GM15510 (cell line): ENCODE measurements around the gene C2CD2.

Experiments
- POLR2A ChIP-seq: IDR thresholded peaks from 3 replicates; pipeline ENCODE4 v1.6.1; 2011; ENCODE audit warnings: borderline replicate concordance; ENCODE audit not compliant: insufficient read length; ENCODE audit errors: extremely low read depth

C2CD2 gene

GRCh38 chr21:41883582-41883981, 70.2 kb downstream of the C2CD2 start:
- TF ChIP-seq POLR2A = no peak

GRCh38 chr21:41881051-41881450, 72.8 kb downstream of the C2CD2 start:
- no peak for TF ChIP-seq POLR2A

- TF ChIP-seq POLR2A = no peak
Observed at GRCh38 chr21:41880153-41880552, 73.7 kb downstream of the C2CD2 start.

- peak; percentile 49 for TF ChIP-seq POLR2A
Observed at GRCh38 chr21:41879190-41879998, 74.4 kb downstream of the C2CD2 start, which contains the start of gene PRDM15. Gene PRDM15, minus strand, starts transcription at chr21:41879344. Its CDS starts 18,981 bp downstream, at chr21:41860363.

GRCh38 chr21:41878831-41879189, 75.0 kb downstream of the C2CD2 start:
- TF ChIP-seq POLR2A = peak; percentile 37

- no peak for TF ChIP-seq POLR2A
Observed at GRCh38 chr21:41877901-41878830, 75.7 kb downstream of the C2CD2 start.

GRCh38 chr21:41876928-41877652, 76.7 kb downstream of the C2CD2 start:
- TF ChIP-seq POLR2A = no peak

GRCh38 chr21:41876396-41876795, 77.4 kb downstream of the C2CD2 start:
- TF ChIP-seq POLR2A = no peak

DNA sequence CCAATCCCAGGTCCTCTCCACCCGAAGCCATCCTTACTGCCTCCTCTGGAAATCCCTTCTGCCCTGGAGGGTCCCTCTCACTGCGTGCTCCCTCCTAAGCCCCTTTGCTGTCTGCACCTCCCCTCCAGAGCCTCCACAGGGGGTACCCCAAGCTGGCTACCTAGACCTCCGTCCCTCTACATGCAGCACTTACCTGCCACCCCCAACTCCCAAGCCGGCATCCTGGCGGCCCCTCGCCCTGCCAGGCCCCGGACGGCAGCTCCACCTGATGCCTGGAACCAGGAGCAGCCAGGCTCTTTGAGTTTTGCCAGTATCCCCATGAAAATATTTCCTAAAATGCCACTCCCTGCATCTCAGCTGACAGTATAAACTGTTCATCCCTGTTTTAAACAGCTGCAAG, 78.7 kb downstream of the C2CD2 start:
- no peak for TF ChIP-seq POLR2A

DNA sequence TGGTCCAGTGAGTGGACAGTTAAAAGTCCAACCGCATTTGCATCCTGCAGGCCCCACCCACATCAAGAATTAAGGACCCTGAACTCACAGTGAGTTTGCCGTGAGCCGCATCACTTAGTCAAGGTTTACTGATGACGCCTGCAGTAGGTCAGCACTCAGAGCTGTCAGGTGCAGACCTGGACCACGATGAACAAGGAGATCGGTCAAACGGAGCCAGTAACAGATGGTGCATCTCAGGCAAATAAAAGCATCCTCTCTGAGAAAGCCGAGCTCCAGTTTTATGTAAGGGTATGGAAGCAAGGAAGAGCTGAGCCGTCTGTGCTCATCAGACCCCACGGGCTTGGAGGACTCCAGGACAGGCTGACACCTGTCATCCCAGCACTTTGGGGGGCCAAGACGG, 79.2 kb downstream of the C2CD2 start:
- no peak for TF ChIP-seq POLR2A

GRCh38 chr21:41873426-41873825, 80.4 kb downstream of the C2CD2 start:
- no peak for TF ChIP-seq POLR2A

GRCh38 chr21:41873005-41873404, 80.8 kb downstream of the C2CD2 start:
- TF ChIP-seq POLR2A = no peak

- TF ChIP-seq POLR2A = no peak
Observed at GRCh38 chr21:41871293-41872030, 82.4 kb downstream of the C2CD2 start.

DNA sequence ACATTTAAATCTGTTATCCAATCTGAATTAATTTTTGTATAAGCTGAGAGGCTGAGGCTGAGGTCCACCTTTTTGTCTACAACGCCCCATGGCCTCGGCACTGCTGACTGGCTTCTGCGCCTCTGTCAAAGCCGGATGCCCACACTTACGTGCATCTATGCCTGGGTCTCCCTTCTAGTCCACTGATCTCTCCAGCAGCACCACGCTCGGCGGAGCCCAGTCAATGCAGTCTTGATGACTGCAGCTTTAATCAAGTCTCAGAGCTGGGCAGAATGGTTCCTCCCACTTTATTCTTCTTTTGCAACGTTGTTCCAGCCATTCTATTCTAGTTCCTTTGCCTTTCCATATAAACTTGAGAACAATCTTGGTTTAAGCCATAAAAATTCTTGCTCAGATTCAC, 84.0 kb downstream of the C2CD2 start:
- TF ChIP-seq POLR2A = no peak
